GM12864 (cell line): Measurements from ENCODE around the gene PDCD1.

ENCODE experiments used
- DNase-seq: peaks from one replicate; pipeline ENCODE4 v3.0.0-alpha.2; 2011; ENCODE audit warnings: low read depth
- H3K4me3 ChIP-seq: 2 replicates; pipeline ENCODE4 v1.5.1; 2011; ENCODE audit warnings: mild to moderate bottlenecking, low read depth, low read length, control low read depth
- CTCF ChIP-seq: IDR thresholded peaks from 2 replicates; pipeline ENCODE4 v1.5.1; 2011; ENCODE audit warnings: low read depth, mild to moderate bottlenecking, moderate library complexity, low read length, control low read depth, inconsistent platforms; ENCODE audit errors: missing control alignments

PDCD1 gene

GRCh38 chr2:241852116-241852980, 6.3 kb downstream of the PDCD1 start:
- no peak for TF ChIP-seq CTCF
- H3K4me3 ChIP-seq: no peak overlapping the region
- DNase-seq: no peak

- H3K4me3 ChIP-seq: no peak overlapping the region
- no peak for DNase-seq
- no peak for TF ChIP-seq CTCF
Measured at GRCh38 chr2:241851325-241852115, 7.2 kb downstream of the PDCD1 start.

- H3K4me3 ChIP-seq: no peak overlapping the region
- no peak for TF ChIP-seq CTCF
- DNase-seq: no peak
Measured at GRCh38 chr2:241850544-241851324, 8.0 kb downstream of the PDCD1 start.

GRCh38 chr2:241849616-241850543, 8.8 kb downstream of the PDCD1 start:
- DNase-seq: no peak
- no peak for TF ChIP-seq CTCF

GRCh38 chr2:241848761-241849615, 9.7 kb downstream of the PDCD1 start:
- DNase-seq: no peak
- H3K4me3 ChIP-seq: no peak overlapping the region
- no peak for TF ChIP-seq CTCF

More at GRCh38 chr2:241849616-241850543, 8.8 kb downstream of the PDCD1 start:
- H3K4me3 ChIP-seq: no peak overlapping the region
